Fibroblast of the aortic adventitia (primary cell): ENCODE measurements around the gene RAX. TPM values are rescaled to one million over a fixed set of nuclear protein-coding genes. Genes with fewer than 3 reads are reported as not detected.

ENCODE experiments used
- DNase-seq: peaks from one replicate; pipeline ENCODE4 v3.0.0-alpha.2; 2010; ENCODE audit warnings: low read depth
- H3K4me3 ChIP-seq: 2 replicates; pipeline ENCODE4 v1.5.1; 2011; ENCODE audit warnings: low read depth, mild to moderate bottlenecking, control low read depth, low read length, moderate library complexity
- total RNA-seq: library from RNA; depleted of rRNA; stranded (reverse); fragments of >200 nt; gene quantifications from 2 replicates; pipeline ENCODE4 v1.2.3, GENCODE V29; 2012; ENCODE audit warnings: low replicate concordance
- TF ChIP-seq, protein P1 (sequence below): IDR thresholded peaks from 2 replicates; pipeline ENCODE4 v1.5.1; 2011; ENCODE audit warnings: mild to moderate bottlenecking, low read length, control low read depth, inconsistent platforms; ENCODE audit not compliant: insufficient read depth

The RAX gene
- total RNA-seq, 1 donor: not detected

DNA sequence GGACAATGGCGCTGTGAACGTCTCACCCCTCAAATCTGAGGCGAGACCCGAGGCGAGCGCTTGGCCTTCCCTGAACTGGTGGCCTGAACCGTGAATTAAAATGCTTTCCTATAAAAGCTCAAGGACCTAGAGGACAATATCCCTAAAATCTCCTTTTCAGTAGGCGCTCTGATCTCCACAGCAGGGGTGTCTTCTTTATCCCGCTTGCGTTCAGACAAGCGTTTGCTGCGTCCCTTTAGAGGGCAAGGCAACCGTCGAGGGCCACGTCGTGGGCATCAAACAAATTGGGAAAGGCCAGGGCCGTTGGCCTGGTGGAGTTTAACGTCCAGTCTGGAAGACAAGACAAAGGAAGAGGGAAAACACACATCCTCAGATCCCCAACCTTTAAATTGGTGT, 1.3 kb upstream of the RAX start:
- DNase-seq: no peak
- TF ChIP-seq, protein P1, sequence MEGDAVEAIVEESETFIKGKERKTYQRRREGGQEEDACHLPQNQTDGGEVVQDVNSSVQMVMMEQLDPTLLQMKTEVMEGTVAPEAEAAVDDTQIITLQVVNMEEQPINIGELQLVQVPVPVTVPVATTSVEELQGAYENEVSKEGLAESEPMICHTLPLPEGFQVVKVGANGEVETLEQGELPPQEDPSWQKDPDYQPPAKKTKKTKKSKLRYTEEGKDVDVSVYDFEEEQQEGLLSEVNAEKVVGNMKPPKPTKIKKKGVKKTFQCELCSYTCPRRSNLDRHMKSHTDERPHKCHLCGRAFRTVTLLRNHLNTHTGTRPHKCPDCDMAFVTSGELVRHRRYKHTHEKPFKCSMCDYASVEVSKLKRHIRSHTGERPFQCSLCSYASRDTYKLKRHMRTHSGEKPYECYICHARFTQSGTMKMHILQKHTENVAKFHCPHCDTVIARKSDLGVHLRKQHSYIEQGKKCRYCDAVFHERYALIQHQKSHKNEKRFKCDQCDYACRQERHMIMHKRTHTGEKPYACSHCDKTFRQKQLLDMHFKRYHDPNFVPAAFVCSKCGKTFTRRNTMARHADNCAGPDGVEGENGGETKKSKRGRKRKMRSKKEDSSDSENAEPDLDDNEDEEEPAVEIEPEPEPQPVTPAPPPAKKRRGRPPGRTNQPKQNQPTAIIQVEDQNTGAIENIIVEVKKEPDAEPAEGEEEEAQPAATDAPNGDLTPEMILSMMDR: no peak
- H3K4me3 ChIP-seq: no peak overlapping the region

DNA sequence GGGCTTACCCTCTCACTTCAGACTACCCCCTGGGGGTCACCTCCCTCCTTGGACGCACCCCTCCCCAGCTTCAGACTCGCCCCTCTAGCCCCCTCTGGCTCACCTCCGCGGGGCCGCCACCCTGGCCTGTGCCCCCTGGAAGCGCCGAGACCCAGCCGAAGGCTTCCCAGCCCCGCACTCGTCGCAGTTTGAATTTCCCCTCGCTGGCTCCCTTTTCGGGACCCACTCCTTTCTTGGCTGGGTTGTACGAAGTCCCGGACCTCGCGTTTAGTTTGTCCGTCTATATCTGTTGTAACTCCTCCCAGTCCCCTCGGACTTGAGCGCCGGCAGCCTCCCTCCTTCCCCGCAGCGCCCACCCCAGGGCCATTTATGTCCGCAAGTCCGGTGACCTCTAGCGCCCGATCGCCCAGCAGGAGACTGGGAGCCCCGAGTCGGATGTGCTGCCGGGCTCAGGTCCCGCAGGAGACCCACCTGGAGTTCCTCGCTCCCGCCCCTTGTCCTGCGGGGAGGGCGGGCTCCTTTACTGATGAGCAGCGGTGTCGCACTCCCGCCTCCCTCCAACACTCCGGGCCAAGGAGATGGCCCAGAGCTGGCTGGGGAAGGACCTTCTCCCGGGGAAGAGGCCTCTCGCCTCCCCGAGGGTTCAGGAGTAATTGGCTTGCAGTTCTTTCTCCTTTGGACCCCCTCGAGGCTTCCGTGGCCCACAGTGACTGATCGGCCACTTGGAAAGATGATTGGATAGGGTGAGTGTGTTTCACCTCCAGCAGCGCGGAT, 692 bp upstream of the RAX start:
- H3K4me3 ChIP-seq: no peak overlapping the region
- TF ChIP-seq, protein P1: no peak
- DNase-seq: no peak

DNA sequence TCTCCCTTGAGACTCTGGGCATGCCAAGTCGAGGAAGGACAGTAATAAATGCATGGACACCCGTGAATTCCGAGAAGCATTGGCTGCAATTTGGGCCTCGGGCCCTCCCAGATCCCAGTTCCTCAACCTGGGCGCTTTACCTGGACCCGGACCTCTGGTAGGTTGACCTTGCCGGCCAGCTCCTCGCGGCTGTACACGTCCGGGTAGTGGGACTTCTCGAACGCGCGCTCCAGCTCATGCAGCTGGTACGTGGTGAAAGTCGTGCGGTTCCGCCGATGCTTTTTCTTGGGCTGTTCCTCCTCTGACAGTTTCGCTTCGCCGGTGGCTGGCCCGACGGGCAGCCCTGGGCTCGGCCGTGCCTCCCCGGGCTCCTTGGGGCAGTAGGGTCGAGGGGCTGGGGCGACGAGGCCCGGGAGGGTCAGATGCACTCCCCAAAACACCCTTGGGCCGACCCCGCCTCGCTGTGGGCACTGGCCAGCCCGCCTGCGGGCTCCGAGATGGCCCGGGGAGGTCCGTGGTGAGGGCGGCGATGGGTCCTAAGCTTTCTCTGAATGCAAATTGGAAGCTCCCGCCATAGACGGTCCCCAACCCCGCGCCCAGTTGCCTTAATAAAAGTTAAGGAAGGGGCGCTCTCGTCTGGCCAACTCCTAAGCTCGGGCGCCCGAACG, 899 bp downstream of the RAX start:
- no peak for DNase-seq
- TF ChIP-seq, protein P1: no peak
- H3K4me3 ChIP-seq: peak overlapping the region; percentile 25

DNA sequence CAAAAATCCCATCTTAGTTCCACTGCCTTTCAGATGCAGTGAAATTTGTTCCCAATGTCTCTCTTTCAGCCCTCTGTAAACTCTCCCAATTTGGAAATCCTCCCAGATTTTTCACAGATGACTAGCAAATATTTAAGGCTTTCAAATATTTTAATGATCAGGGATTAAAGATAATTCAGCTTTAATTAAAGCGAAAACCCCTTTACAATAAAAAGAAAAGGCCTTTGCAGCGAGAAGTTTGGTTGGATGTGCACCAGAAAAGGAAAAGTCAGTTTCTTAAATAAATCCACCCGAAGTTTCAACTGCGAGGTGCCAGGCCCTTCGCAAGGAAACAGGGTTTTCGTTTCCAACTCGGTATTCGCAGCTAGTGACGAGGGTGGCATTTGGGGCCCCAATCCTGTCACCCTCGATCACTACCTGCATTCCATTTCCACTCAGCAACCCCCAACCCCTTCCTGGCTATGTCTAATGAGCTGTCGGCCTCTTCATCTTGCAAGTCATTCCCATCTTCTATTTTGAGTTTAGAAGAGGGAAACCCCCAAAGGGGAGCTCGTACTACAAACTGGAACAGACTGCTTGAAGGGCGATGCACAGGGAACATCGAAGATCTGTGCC, 1.5 kb downstream of the RAX start:
- no peak for DNase-seq
- TF ChIP-seq, protein P1: no peak
- no peak overlapping the region for H3K4me3 ChIP-seq

DNA sequence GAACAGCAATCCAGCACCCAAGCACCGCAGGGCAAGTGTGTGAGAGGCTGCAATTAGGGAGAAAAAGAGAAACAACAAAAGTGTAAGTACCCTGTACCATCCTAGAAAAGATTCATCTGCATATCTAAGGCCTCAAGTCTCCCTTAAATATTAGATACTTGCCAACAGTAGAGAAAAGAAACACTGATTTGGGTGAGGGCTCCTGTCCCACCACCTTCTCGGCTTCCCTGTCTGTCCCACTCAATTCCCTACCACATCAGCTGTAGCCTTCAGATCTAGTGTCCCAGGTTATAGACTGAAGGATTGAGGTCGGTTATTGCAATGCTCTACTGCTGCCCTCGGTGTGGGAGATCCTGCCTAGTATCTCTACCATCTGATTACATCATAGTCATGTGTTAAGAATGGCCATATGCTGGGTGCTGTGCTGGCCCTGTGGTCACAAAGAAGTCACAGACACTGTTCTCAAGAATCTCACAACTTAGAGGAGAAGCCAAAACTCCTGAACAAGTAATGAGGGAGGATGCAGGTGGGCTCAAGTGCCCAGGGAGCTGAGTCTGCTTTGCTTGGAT, 2.5 kb downstream of the RAX start:
- DNase-seq: no peak
- no peak overlapping the region for H3K4me3 ChIP-seq
- TF ChIP-seq, protein P1: no peak

DNA sequence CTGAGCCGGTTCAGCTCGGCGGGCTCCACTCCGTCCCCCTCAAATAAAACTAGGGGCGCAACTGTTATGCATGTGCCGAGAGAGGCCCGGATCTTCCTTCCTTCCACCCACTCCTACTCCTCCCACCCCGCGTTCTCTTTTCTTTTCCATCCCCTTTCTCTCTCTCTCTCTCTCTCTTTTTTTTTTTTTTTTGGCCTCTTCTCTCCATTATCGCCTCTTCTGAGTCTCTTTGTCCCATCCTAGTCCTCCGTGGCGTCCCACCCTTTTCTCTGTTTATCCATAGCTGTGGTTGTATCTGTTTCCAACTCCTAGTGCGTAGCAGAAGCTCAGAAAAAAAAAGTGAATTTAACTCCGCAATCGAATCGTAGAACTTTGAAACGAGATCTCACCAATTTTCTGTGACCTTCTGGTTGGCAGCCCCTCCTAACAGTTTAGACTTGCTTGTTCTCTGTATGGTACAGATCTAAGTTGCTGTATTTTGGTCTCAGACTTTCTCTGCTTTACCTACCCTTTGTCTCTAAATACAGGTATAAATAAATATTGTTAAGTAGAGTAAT, 3.6 kb downstream of the RAX start:
- no peak for DNase-seq
- TF ChIP-seq, protein P1: no peak
- no peak overlapping the region for H3K4me3 ChIP-seq
